H9 (cell line): Measurements from ENCODE around the gene SERINC3. TPM values are rescaled to one million over a fixed set of nuclear protein-coding genes. Genes with fewer than 3 reads are reported as not detected.

Experiments used
- DNase-seq: peaks from one replicate; pipeline ENCODE4 v3.0.0-alpha.2; 2017
- H2AFZ ChIP-seq: one replicate; pipeline ENCODE4 v1.6.1; 2013; ENCODE audit warnings: mild to moderate bottlenecking, low read length, control low read depth, moderate library complexity
- H2AK5ac ChIP-seq: 2 replicates; pipeline ENCODE4 v1.6.1; 2013; ENCODE audit warnings: low read length, control low read depth, mixed read lengths; ENCODE audit not compliant: insufficient read length
- H2BK120ac ChIP-seq: one replicate; pipeline ENCODE4 v1.6.1; 2013; ENCODE audit warnings: low read depth, mild to moderate bottlenecking, low read length, control low read depth, inconsistent platforms; ENCODE audit not compliant: poor library complexity, severe bottlenecking
- H2BK12ac ChIP-seq: 2 replicates; pipeline ENCODE4 v1.6.1; 2013; ENCODE audit warnings: low read length, control low read depth, mixed read lengths, low read depth; ENCODE audit not compliant: insufficient read length
- H2BK15ac ChIP-seq: 2 replicates; pipeline ENCODE4 v1.6.1; 2013; ENCODE audit warnings: low read depth, low read length, control low read depth
- H2BK20ac ChIP-seq: one replicate; pipeline ENCODE4 v1.6.1; 2013; ENCODE audit warnings: low read depth, mild to moderate bottlenecking, low read length, control low read depth, inconsistent platforms; ENCODE audit not compliant: poor library complexity, severe bottlenecking
- H2BK5ac ChIP-seq: 2 replicates; pipeline ENCODE4 v1.6.1; 2013; ENCODE audit warnings: low read length, control low read depth, mixed read lengths; ENCODE audit not compliant: insufficient read length
- H3K14ac ChIP-seq: 2 replicates; pipeline ENCODE4 v1.6.1; 2013; ENCODE audit warnings: low read length, control low read depth; ENCODE audit not compliant: insufficient read depth
- H3K18ac ChIP-seq: 2 replicates; pipeline ENCODE4 v1.6.1; 2013; ENCODE audit warnings: low read depth, mild to moderate bottlenecking, mixed read lengths, low read length, control low read depth; ENCODE audit not compliant: insufficient read length
- H3K23ac ChIP-seq: 2 replicates; pipeline ENCODE4 v1.6.1; 2013; ENCODE audit warnings: low read length, control low read depth, mixed read lengths, low read depth; ENCODE audit not compliant: insufficient read length
- H3K23me2 ChIP-seq: 2 replicates; pipeline ENCODE4 v1.6.1; 2013; ENCODE audit warnings: low read depth, mild to moderate bottlenecking, mixed read lengths, low read length, control low read depth; ENCODE audit not compliant: insufficient read length, poor library complexity, severe bottlenecking
- H3K27ac ChIP-seq: 2 replicates; pipeline ENCODE4 v1.5.1; 2013; ENCODE audit warnings: low read length, control low read depth, mixed read lengths, low read depth; ENCODE audit not compliant: insufficient read length
- H3K27me3 ChIP-seq: 2 replicates; pipeline ENCODE4 v1.6.1; 2013; ENCODE audit warnings: low read length, control low read depth, inconsistent platforms; ENCODE audit not compliant: insufficient read depth
- H3K4ac ChIP-seq: 2 replicates; pipeline ENCODE4 v1.6.1; 2013; ENCODE audit warnings: low read depth, mild to moderate bottlenecking, control low read depth, inconsistent platforms, low read length, moderate library complexity
- H3K4me1 ChIP-seq: 2 replicates; pipeline ENCODE4 v1.6.1; 2013; ENCODE audit warnings: low read length, control low read depth, inconsistent platforms; ENCODE audit not compliant: insufficient read depth
- H3K4me2 ChIP-seq: 2 replicates; pipeline ENCODE4 v1.6.1; 2013; ENCODE audit warnings: low read length, control low read depth, mixed read lengths; ENCODE audit not compliant: insufficient read length, insufficient read depth
- H3K56ac ChIP-seq: 2 replicates; pipeline ENCODE4 v1.6.1; 2013; ENCODE audit warnings: low read depth, mild to moderate bottlenecking, mixed read lengths, low read length, control low read depth; ENCODE audit not compliant: insufficient read length
- H3K79me1 ChIP-seq: 2 replicates; pipeline ENCODE4 v1.6.1; 2013; ENCODE audit warnings: low read depth, mild to moderate bottlenecking, moderate library complexity, low read length, control low read depth, inconsistent platforms; ENCODE audit not compliant: insufficient read depth, poor library complexity, severe bottlenecking
- H3K79me2 ChIP-seq: 2 replicates; pipeline ENCODE4 v1.6.1; 2013; ENCODE audit warnings: low read length, control low read depth, inconsistent platforms; ENCODE audit not compliant: insufficient read depth
- H3K9ac ChIP-seq: 2 replicates; pipeline ENCODE4 v1.6.1; 2013; ENCODE audit warnings: low read length, control low read depth, mixed read lengths; ENCODE audit not compliant: insufficient read length; ENCODE audit errors: extremely low read depth
- H3K9me3 ChIP-seq: one replicate; pipeline ENCODE4 v1.6.1; 2013; ENCODE audit warnings: low read depth, low read length, inconsistent platforms; ENCODE audit not compliant: control insufficient read depth
- H3T11ph ChIP-seq: one replicate; pipeline ENCODE4 v1.6.1; 2013; ENCODE audit warnings: mild to moderate bottlenecking, low read length, control low read depth, inconsistent platforms
- H4K20me1 ChIP-seq: one replicate; pipeline ENCODE4 v1.6.1; 2013; ENCODE audit not compliant: control insufficient read depth, insufficient read length, insufficient read depth
- H4K5ac ChIP-seq: 2 replicates; pipeline ENCODE4 v1.6.1; 2013; ENCODE audit warnings: low read depth, mild to moderate bottlenecking, mixed read lengths, low read length, control low read depth; ENCODE audit not compliant: insufficient read length
- H4K8ac ChIP-seq: replicated peaks from 2 replicates; pipeline ENCODE4 v1.6.1; 2013; ENCODE audit warnings: low read length, control low read depth, mixed read lengths, low read depth; ENCODE audit not compliant: insufficient read length
- H4K91ac ChIP-seq: 2 replicates; pipeline ENCODE4 v1.6.1; 2013; ENCODE audit warnings: low read depth, mild to moderate bottlenecking, moderate library complexity, mixed read lengths, low read length, control low read depth; ENCODE audit not compliant: insufficient read length
- H3K27ac Mint-ChIP-seq, 3 experiments: 2 replicates in 2 of 3; 3 replicates in 1 of 3; pipeline ENCODE4 v1.8.0; 2020 to 2021; ENCODE audit warnings: mixed read lengths in 3 of 3, mild to moderate bottlenecking in 1 of 3, moderate library complexity in 1 of 3
- H3K27me3 Mint-ChIP-seq: 2 replicates; pipeline ENCODE4 v1.8.0; 2021; ENCODE audit warnings: low read depth, mild to moderate bottlenecking, moderate library complexity, mixed read lengths
- H3K36me3 Mint-ChIP-seq, 3 experiments: 2 replicates in 2 of 3; 3 replicates in 1 of 3; pipeline ENCODE4 v1.8.0; 2020 to 2021; ENCODE audit warnings: low read depth in 3 of 3, mixed read lengths in 3 of 3; ENCODE audit not compliant: insufficient read depth in 1 of 3
- H3K4me1 Mint-ChIP-seq, 2 experiments: 2 replicates each; pipeline ENCODE4 v1.8.0; 2020; ENCODE audit warnings: mixed read lengths in 2 of 2
- H3K4me3 Mint-ChIP-seq, 2 experiments: 2 replicates in 1 of 2; 3 replicates in 1 of 2; pipeline ENCODE4 v1.8.0; 2020 to 2021; ENCODE audit warnings: mild to moderate bottlenecking in 2 of 2, mixed read lengths in 2 of 2, moderate library complexity in 1 of 2
- H3K9me3 Mint-ChIP-seq, 2 experiments: 2 replicates in 1 of 2; 3 replicates in 1 of 2; pipeline ENCODE4 v1.8.0; 2020; ENCODE audit warnings: mild to moderate bottlenecking in 2 of 2, mixed read lengths in 2 of 2, moderate library complexity in 1 of 2
- CTCF ChIP-seq: fragments of 200-600 bp; sonication (generic); conservative IDR thresholded peaks from 3 replicates; pipeline ENCODE4 v1.8.0; 2021; ENCODE audit warnings: antibody characterized with exemption, mild to moderate bottlenecking
- WGBS: extraction: QIAGEN DNeasy Blood & Tissue Kit; methylation state at CpG from one replicate; pipeline ENCODE4 v1.1.7; 2013; ENCODE audit warnings: missing lambda C conversion rate, low lambda C conversion rate, mixed read lengths; ENCODE audit not compliant: insufficient read length; ENCODE audit errors: extremely low coverage; 5-methylcytosine and 5-hydroxymethylcytosine counted together
- total RNA-seq: library from RNA; stranded (reverse); gene quantifications from 2 replicates; pipeline ENCODE4 v1.2.1, GENCODE V29; 2021

SERINC3 gene
- total RNA-seq, 1 experiment from 2014 or later, result 41.5 TPM

GRCh38 chr20:44537993-44538392 lies 16.1 kb upstream of the SERINC3 start:
- Histone ChIP-seq H3K9me3 (no peaks in the 10 kb centered on the region), H3K4me1 (no peaks in the 10 kb centered on the region; the same call in 1 of the 2 replicates), H2BK20ac (no peak overlapping the region), H2BK12ac (no peak overlapping the region), H3K18ac (no peak overlapping the region), H2BK5ac (no peak overlapping the region), H3K56ac (no peak overlapping the region), H3K23me2 (no peaks in the 10 kb centered on the region), H4K91ac (no peak overlapping the region), H3K9ac (no peak overlapping the region), H3K79me2 (no peaks in the 10 kb centered on the region), H3K4me2 (no peak overlapping the region), H2BK15ac (no peak overlapping the region), H4K5ac (no peak overlapping the region), H4K8ac (no peak overlapping the region), H3K14ac (no peak overlapping the region), H3T11ph (no peak overlapping the region), H3K23ac (no peak overlapping the region), H3K79me1 (no peaks in the 10 kb centered on the region), H3K4ac (no peak overlapping the region), H2BK120ac (no peak overlapping the region), H3K27ac (no peak overlapping the region), H2AFZ (no peak overlapping the region), H3K27me3 (no peaks in the 10 kb centered on the region), H4K20me1 (no peaks in the 10 kb centered on the region), H2AK5ac (no peak overlapping the region)
- DNase-seq, result no peak
- peaks cover 4 to 6% of the 10 kb centered on the region in 2 experiments for H3K4me1 Mint-ChIP-seq
- H3K36me3 Mint-ChIP-seq, result no peaks in the 10 kb centered on the region
- H3K4me3 Mint-ChIP-seq, result no peak overlapping the region
- no peaks in the 10 kb centered on the region for H3K9me3 Mint-ChIP-seq
- H3K27ac Mint-ChIP-seq, result no peak overlapping the region
- WGBS, result no CpG with 5 or more reads among the region's 1 CpG
- no peaks in the 10 kb centered on the region for H3K27me3 Mint-ChIP-seq
- no peak for TF ChIP-seq CTCF
